Neural progenitor cell (in vitro differentiated cells): ENCODE measurements around the gene DENND2A. TPM values are rescaled to one million over a fixed set of nuclear protein-coding genes. Genes with fewer than 3 reads are reported as not detected.
A peak's percentile ranks its signal among the peaks of the same experiment; 100 is the strongest.

ENCODE experiments used
- DNase-seq: peaks from one replicate; pipeline ENCODE4 v3.0.0-alpha.2; 2016; ENCODE audit warnings: low spot score
- H2AFZ ChIP-seq: fragments of 200-600 bp; sonication (generic); replicated peaks from 2 replicates; pipeline ENCODE4 v1.6.1; 2016; ENCODE audit warnings: antibody characterized with exemption
- H3F3A ChIP-seq: fragments of 200-600 bp; sonication (generic); 2 replicates; pipeline ENCODE4 v1.6.1; 2016; ENCODE audit warnings: antibody characterized with exemption, low read depth
- H3K27ac ChIP-seq: fragments of 200-600 bp; sonication (generic); 2 replicates; pipeline ENCODE4 v1.5.1; 2016; ENCODE audit warnings: mild to moderate bottlenecking
- H3K27me3 ChIP-seq: fragments of 200-600 bp; sonication (generic); 2 replicates; pipeline ENCODE4 v1.6.1; 2016; ENCODE audit warnings: mild to moderate bottlenecking, moderate library complexity
- H3K36me3 ChIP-seq: fragments of 200-600 bp; sonication (generic); 2 replicates; pipeline ENCODE4 v1.5.1; 2016
- H3K4me1 ChIP-seq: fragments of 200-600 bp; sonication (generic); 2 replicates; pipeline ENCODE4 v1.6.1; 2016; ENCODE audit warnings: mixed run types
- H3K4me2 ChIP-seq: fragments of 200-600 bp; sonication (generic); 2 replicates; pipeline ENCODE4 v1.6.1; 2016
- H3K4me3 ChIP-seq: fragments of 200-600 bp; sonication (generic); 2 replicates; pipeline ENCODE4 v1.5.1; 2016
- H3K79me2 ChIP-seq: fragments of 200-600 bp; sonication (generic); 2 replicates; pipeline ENCODE4 v1.6.1; 2016; ENCODE audit warnings: low read depth
- H3K9ac ChIP-seq: fragments of 200-600 bp; sonication (generic); 2 replicates; pipeline ENCODE4 v1.6.1; 2016
- H3K9me3 ChIP-seq: fragments of 200-600 bp; sonication (generic); 2 replicates; pipeline ENCODE4 v1.5.1; 2016; ENCODE audit warnings: low read depth
- H4K20me1 ChIP-seq: fragments of 200-600 bp; sonication (generic); 2 replicates; pipeline ENCODE4 v1.6.1; 2016; ENCODE audit warnings: low read depth
- H3K27ac Mint-ChIP-seq: 3 replicates; pipeline ENCODE4 v1.8.0; 2021; ENCODE audit warnings: mixed read lengths
- H3K27me3 Mint-ChIP-seq: 2 replicates; pipeline ENCODE4 v1.8.0; 2022; ENCODE audit warnings: low read depth, mild to moderate bottlenecking, inconsistent platforms, moderate library complexity, mixed read lengths; ENCODE audit not compliant: insufficient read depth
- H3K36me3 Mint-ChIP-seq: 3 replicates; pipeline ENCODE4 v1.8.0; 2021; ENCODE audit warnings: mixed read lengths
- H3K4me1 Mint-ChIP-seq: 3 replicates; pipeline ENCODE4 v1.8.0; 2021; ENCODE audit warnings: mixed read lengths
- H3K4me3 Mint-ChIP-seq: 3 replicates; pipeline ENCODE4 v1.8.0; 2021; ENCODE audit warnings: mild to moderate bottlenecking, moderate library complexity, mixed read lengths
- H3K9me3 Mint-ChIP-seq: 3 replicates; pipeline ENCODE4 v1.8.0; 2020; ENCODE audit warnings: mixed read lengths
- EZH2 ChIP-seq: fragments of 200-600 bp; sonication (generic); IDR thresholded peaks from 2 replicates; pipeline ENCODE4 v1.6.1; 2017; ENCODE audit warnings: antibody characterized with exemption, mild to moderate bottlenecking, moderate library complexity
- EZH2phosphoT487 ChIP-seq: fragments of 200-600 bp; sonication (generic); IDR thresholded peaks from 2 replicates; pipeline ENCODE4 v1.6.1; 2017; ENCODE audit warnings: antibody characterized with exemption
- total RNA-seq: library from RNA; depleted of rRNA; stranded (reverse); fragments of >200 nt; gene quantifications from 2 replicates; pipeline ENCODE4 v1.2.3, GENCODE V29; 2015; ENCODE audit warnings: low replicate concordance
- TF ChIP-seq, protein P1 (sequence below): fragments of 200-600 bp; sonication (generic); IDR thresholded peaks from 2 replicates; pipeline ENCODE4 v1.5.1; 2017; ENCODE audit warnings: antibody characterized with exemption, mild to moderate bottlenecking

Gene DENND2A
- total RNA-seq, 1 donor from 2014 or later, result 27.0 TPM

DNA sequence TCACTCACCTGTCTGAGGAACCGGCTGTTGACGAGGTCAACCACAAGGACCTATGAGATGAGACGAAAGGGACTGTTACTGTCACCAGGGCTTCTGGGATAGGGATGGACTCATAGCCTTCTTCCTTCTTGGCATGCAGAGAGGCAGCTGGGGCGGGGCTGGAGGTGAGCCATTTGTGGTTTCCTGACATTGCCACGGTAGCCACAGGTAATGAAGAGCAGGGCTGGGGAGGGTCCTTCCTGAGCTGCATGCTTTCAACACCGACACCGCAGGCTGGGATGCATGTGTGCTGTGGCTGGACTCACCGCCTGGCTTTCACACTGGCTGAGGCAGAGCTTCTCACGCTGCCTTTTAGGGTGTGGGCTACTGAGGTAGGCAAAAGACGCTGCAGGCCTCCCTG lies 114.9 kb downstream of the DENND2A start:
- no peak overlapping the region for H3K4me2 ChIP-seq
- H3K4me1 ChIP-seq, result no peaks in the 10 kb centered on the region
- no peaks in the 10 kb centered on the region for H3K9me3 ChIP-seq
- Mint-ChIP-seq H3K4me1 (peaks cover 21% of the 10 kb centered on the region), H3K27me3 (peaks cover 4% of the 10 kb centered on the region), H3K9me3 (no peaks in the 10 kb centered on the region), H3K36me3 (peaks cover 18% of the 10 kb centered on the region), H3K27ac (peak overlapping the region; percentile 25), H3K4me3 (no peak overlapping the region)
- no peaks in the 10 kb centered on the region for H3K79me2 ChIP-seq
- no peaks in the 10 kb centered on the region for H3F3A ChIP-seq
- TF ChIP-seq EZH2phosphoT487 (no peak), EZH2 (no peak)
- TF ChIP-seq, protein P1, sequence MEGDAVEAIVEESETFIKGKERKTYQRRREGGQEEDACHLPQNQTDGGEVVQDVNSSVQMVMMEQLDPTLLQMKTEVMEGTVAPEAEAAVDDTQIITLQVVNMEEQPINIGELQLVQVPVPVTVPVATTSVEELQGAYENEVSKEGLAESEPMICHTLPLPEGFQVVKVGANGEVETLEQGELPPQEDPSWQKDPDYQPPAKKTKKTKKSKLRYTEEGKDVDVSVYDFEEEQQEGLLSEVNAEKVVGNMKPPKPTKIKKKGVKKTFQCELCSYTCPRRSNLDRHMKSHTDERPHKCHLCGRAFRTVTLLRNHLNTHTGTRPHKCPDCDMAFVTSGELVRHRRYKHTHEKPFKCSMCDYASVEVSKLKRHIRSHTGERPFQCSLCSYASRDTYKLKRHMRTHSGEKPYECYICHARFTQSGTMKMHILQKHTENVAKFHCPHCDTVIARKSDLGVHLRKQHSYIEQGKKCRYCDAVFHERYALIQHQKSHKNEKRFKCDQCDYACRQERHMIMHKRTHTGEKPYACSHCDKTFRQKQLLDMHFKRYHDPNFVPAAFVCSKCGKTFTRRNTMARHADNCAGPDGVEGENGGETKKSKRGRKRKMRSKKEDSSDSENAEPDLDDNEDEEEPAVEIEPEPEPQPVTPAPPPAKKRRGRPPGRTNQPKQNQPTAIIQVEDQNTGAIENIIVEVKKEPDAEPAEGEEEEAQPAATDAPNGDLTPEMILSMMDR, result no peak
- no peak overlapping the region for H3K4me3 ChIP-seq
- no peak overlapping the region for H2AFZ ChIP-seq
- no peaks in the 10 kb centered on the region for H3K36me3 ChIP-seq
- no peak overlapping the region for H3K27ac ChIP-seq
- DNase-seq, result no peak
- no peaks in the 10 kb centered on the region for H4K20me1 ChIP-seq
- no peaks in the 10 kb centered on the region for H3K27me3 ChIP-seq
- H3K9ac ChIP-seq, result no peak overlapping the region

- no peak for DNase-seq
- Histone ChIP-seq H3K36me3 (no peaks in the 10 kb centered on the region), H3K79me2 (no peaks in the 10 kb centered on the region), H4K20me1 (no peaks in the 10 kb centered on the region), H2AFZ (no peak overlapping the region), H3K4me1 (peaks cover 16% of the 10 kb centered on the region), H3K27ac (no peak overlapping the region), H3F3A (peaks cover 20% of the 10 kb centered on the region), H3K4me3 (no peak overlapping the region), H3K9ac (no peak overlapping the region), H3K27me3 (no peaks in the 10 kb centered on the region), H3K4me2 (no peak overlapping the region), H3K9me3 (no peaks in the 10 kb centered on the region)
- peaks cover 20% of the 10 kb centered on the region for H3K36me3 Mint-ChIP-seq
- H3K27ac Mint-ChIP-seq, result peak overlapping the region; percentile 42
- TF ChIP-seq EZH2, result no peak
- no peak for TF ChIP-seq EZH2phosphoT487
- TF ChIP-seq, protein P1, result no peak
- peaks cover 21% of the 10 kb centered on the region for H3K4me1 Mint-ChIP-seq
- H3K4me3 Mint-ChIP-seq, result no peak overlapping the region
- peaks cover 4% of the 10 kb centered on the region for H3K27me3 Mint-ChIP-seq
- H3K9me3 Mint-ChIP-seq, result no peaks in the 10 kb centered on the region
Observed at GRCh38 chr7:140521421-140521820, 119.2 kb downstream of the DENND2A start.

DNA sequence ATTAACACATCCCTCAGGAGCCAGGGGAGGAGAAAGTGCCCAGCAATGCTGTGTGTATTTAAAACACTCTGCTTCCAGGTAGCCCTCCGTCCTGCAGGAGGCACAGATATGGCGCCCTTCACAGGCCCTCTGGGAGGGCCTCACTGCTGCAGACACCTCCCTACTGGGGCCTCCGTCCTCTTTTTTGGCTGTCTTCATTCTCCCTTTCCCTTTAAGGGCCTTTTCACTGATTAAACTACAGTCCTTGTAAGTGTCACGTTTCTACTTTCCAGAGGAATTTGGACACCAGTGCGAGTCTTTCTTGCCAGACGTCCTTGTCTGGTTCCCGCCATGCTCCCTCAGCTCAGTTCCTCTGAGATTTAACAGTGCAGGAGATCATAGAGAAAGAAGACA lies 121.6 kb downstream of the DENND2A start:
- H3K4me1 ChIP-seq, result peaks cover 16% of the 10 kb centered on the region
- H3K9ac ChIP-seq, result no peak overlapping the region
- H3K4me3 ChIP-seq, result no peak overlapping the region
- H3K4me1 Mint-ChIP-seq, result peaks cover 15% of the 10 kb centered on the region
- peaks cover 4% of the 10 kb centered on the region for H3K27me3 Mint-ChIP-seq
- no peak overlapping the region for H3K4me3 Mint-ChIP-seq
- no peaks in the 10 kb centered on the region for H3K79me2 ChIP-seq
- no peaks in the 10 kb centered on the region for H3K9me3 Mint-ChIP-seq
- H3K27ac Mint-ChIP-seq, result peak overlapping the region; percentile 43
- H3K36me3 ChIP-seq, result no peaks in the 10 kb centered on the region
- no peak overlapping the region for H2AFZ ChIP-seq
- peaks cover 20% of the 10 kb centered on the region for H3K36me3 Mint-ChIP-seq
- H3F3A ChIP-seq, result peaks cover 20% of the 10 kb centered on the region
- peak overlapping the region; percentile 17 for H3K4me2 ChIP-seq
- TF ChIP-seq EZH2phosphoT487 (no peak), EZH2 (no peak)
- TF ChIP-seq, protein P1, result no peak
- no peaks in the 10 kb centered on the region for H3K27me3 ChIP-seq
- DNase-seq, result no peak
- no peaks in the 10 kb centered on the region for H3K9me3 ChIP-seq
- H3K27ac ChIP-seq, result peak overlapping the region; percentile 43
- H4K20me1 ChIP-seq, result no peaks in the 10 kb centered on the region
